IMR-90 (cell line): ENCODE data around the gene SASH3. TPM values are rescaled to one million over a fixed set of nuclear protein-coding genes. Genes with fewer than 3 reads are reported as not detected.

Experiments
- ATAC-seq: fragments of 200-7000 bp; cut with Tn5 transposase; 2 replicates; pipeline ENCODE4 v1.9.1; 2020; ENCODE audit warnings: low read depth, mild to moderate bottlenecking, moderate library complexity
- BruUV-seq: library from RNA; stranded (reverse); fragments of 400-500 nt; replicated peaks from 2 replicates; lab custom pipeline; 2021; lab: Mats Ljungman, UMichigan
- CTCF ChIA-PET: fragments of 300-600 bp; formaldehyde crosslinking; extraction: SDS; loops from one replicate; lab custom pipeline; 2021; ENCODE audit warnings: antibody characterized with exemption; lab: Yijun Ruan, JAX
- POLR2A ChIA-PET: fragments of 300-600 bp; sonication (Branson Sonifier 250); formaldehyde crosslinking; loops from one replicate; lab custom pipeline; 2022; ENCODE audit warnings: antibody characterized with exemption; ENCODE audit not compliant: unreplicated experiment; lab: Charles Lee
- DNase-seq: peaks from one replicate; pipeline ENCODE4 v3.0.0; 2013
- H2AFZ ChIP-seq: replicated peaks from 2 replicates; pipeline ENCODE3; 2013; ENCODE audit warnings: low read length, mild to moderate bottlenecking; ENCODE audit not compliant: poor library complexity
- H2AK5ac ChIP-seq: 2 replicates; pipeline ENCODE4 v1.6.1; 2013; ENCODE audit warnings: low read depth, low read length, inconsistent platforms
- H2AK9ac ChIP-seq: replicated peaks from 2 replicates; pipeline ENCODE3; 2013; ENCODE audit warnings: mild to moderate bottlenecking, low read depth, low read length, moderate library complexity; ENCODE audit not compliant: poor library complexity
- H2BK120ac ChIP-seq: 2 replicates; pipeline ENCODE4 v1.6.1; 2013; ENCODE audit warnings: low read depth, low read length, inconsistent platforms
- H2BK15ac ChIP-seq: 3 replicates; pipeline ENCODE4 v1.6.1; 2013; ENCODE audit warnings: low read depth, low read length, inconsistent platforms
- H2BK20ac ChIP-seq: 2 replicates; pipeline ENCODE4 v1.6.1; 2013; ENCODE audit warnings: low read depth, mild to moderate bottlenecking, inconsistent platforms, low read length, moderate library complexity
- H2BK5ac ChIP-seq: 2 replicates; pipeline ENCODE4 v1.6.1; 2013; ENCODE audit warnings: mild to moderate bottlenecking, low read depth, low read length, inconsistent platforms; ENCODE audit not compliant: poor library complexity, severe bottlenecking
- H3K14ac ChIP-seq: replicated peaks from 2 replicates; pipeline ENCODE4 v1.6.1; 2013; ENCODE audit warnings: low read depth, low read length, inconsistent platforms
- H3K18ac ChIP-seq: 2 replicates; pipeline ENCODE4 v1.6.1; 2013; ENCODE audit warnings: low read depth, low read length, control low read depth
- H3K23ac ChIP-seq: 2 replicates; pipeline ENCODE4 v1.6.1; 2013; ENCODE audit warnings: low read depth, low read length, inconsistent platforms
- H3K27ac ChIP-seq: 2 replicates; pipeline ENCODE4 v1.5.1; 2013; ENCODE audit warnings: mild to moderate bottlenecking, control low read depth, low read length; ENCODE audit not compliant: insufficient read depth
- H3K27me3 ChIP-seq: 2 replicates; pipeline ENCODE4 v1.6.1; 2013; ENCODE audit warnings: low read length; ENCODE audit not compliant: control insufficient read depth, insufficient read depth
- H3K36me3 ChIP-seq: 2 replicates; pipeline ENCODE4 v1.6.1; 2013; ENCODE audit warnings: low read length, mixed read lengths; ENCODE audit not compliant: control insufficient read depth, insufficient read depth
- H3K4ac ChIP-seq: 2 replicates; pipeline ENCODE4 v1.6.1; 2013; ENCODE audit warnings: low read depth, low read length, inconsistent platforms
- H3K4me1 ChIP-seq: 2 replicates; pipeline ENCODE4 v1.6.1; 2013; ENCODE audit warnings: low read length, mixed read lengths; ENCODE audit not compliant: control insufficient read depth, insufficient read depth
- H3K4me2 ChIP-seq: 2 replicates; pipeline ENCODE4 v1.6.1; 2013; ENCODE audit warnings: low read depth, mild to moderate bottlenecking, control low read depth, low read length, moderate library complexity
- H3K4me3 ChIP-seq: 2 replicates; pipeline ENCODE4 v1.5.1; 2013; ENCODE audit warnings: low read depth, mild to moderate bottlenecking, control low read depth, low read length, moderate library complexity; ENCODE audit not compliant: insufficient read depth
- H3K56ac ChIP-seq: 2 replicates; pipeline ENCODE4 v1.6.1; 2013; ENCODE audit warnings: low read length, inconsistent platforms; ENCODE audit not compliant: insufficient read depth; ENCODE audit errors: extremely low read depth
- H3K79me1 ChIP-seq, 2 experiments: 2 replicates each; pipeline ENCODE4 v1.6.1; 2013; ENCODE audit warnings: low read length in 2 of 2, inconsistent platforms in 1 of 2, low read depth in 1 of 2
- H3K9ac ChIP-seq: 2 replicates; pipeline ENCODE4 v1.6.1; 2013; ENCODE audit warnings: low read depth, low read length, control low read depth
- H3K9me1 ChIP-seq: 2 replicates; pipeline ENCODE4 v1.6.1; 2013; ENCODE audit warnings: low read length, inconsistent platforms; ENCODE audit not compliant: insufficient read depth
- H3K9me3 ChIP-seq: 2 replicates; pipeline ENCODE4 v1.6.1; 2013; ENCODE audit warnings: low read length; ENCODE audit not compliant: control insufficient read depth, insufficient read depth
- H4K20me1 ChIP-seq: 2 replicates; pipeline ENCODE4 v1.6.1; 2013; ENCODE audit warnings: low read length, inconsistent platforms; ENCODE audit not compliant: insufficient read depth
- H4K5ac ChIP-seq: 2 replicates; pipeline ENCODE4 v1.6.1; 2013; ENCODE audit warnings: mild to moderate bottlenecking, low read depth, low read length, control low read depth
- H4K8ac ChIP-seq, 2 experiments: 2 replicates each; pipeline ENCODE4 v1.6.1; 2013; ENCODE audit warnings: low read depth in 2 of 2, low read length in 2 of 2, control low read depth in 1 of 2, inconsistent platforms in 1 of 2
- H4K91ac ChIP-seq: 2 replicates; pipeline ENCODE4 v1.6.1; 2013; ENCODE audit warnings: low read depth, low read length, inconsistent platforms; ENCODE audit not compliant: insufficient read depth
- BHLHE40 ChIP-seq: fragments of 150-350 bp; IDR thresholded peaks from 2 replicates; pipeline ENCODE4 v1.6.1; 2016; ENCODE audit warnings: mild to moderate bottlenecking, low read depth, low read length
- CEBPB ChIP-seq: IDR thresholded peaks from 2 replicates; pipeline ENCODE4 v1.6.1; 2012; ENCODE audit warnings: low read depth, low read length, improper control_type of control experiment
- CHD1 ChIP-seq: IDR thresholded peaks from 2 replicates; pipeline ENCODE4 v1.6.1; 2012; ENCODE audit warnings: low read depth, low read length, improper control_type of control experiment
- CTCF ChIP-seq: conservative IDR thresholded peaks from 2 replicates; pipeline ENCODE4 v1.5.1; 2012; ENCODE audit warnings: mild to moderate bottlenecking, low read depth, low read length, improper control_type of control experiment
- ELK1 ChIP-seq: fragments of 150-350 bp; IDR thresholded peaks from 2 replicates; pipeline ENCODE4 v1.6.1; 2016; ENCODE audit warnings: low read depth, mild to moderate bottlenecking, low read length, moderate library complexity, borderline replicate concordance
- FOS ChIP-seq: fragments of 150-350 bp; IDR thresholded peaks from 2 replicates; pipeline ENCODE4 v1.6.1; 2016; ENCODE audit warnings: low read depth, low read length
- MAFK ChIP-seq: IDR thresholded peaks from 2 replicates; pipeline ENCODE4 v1.6.1; 2012; ENCODE audit warnings: low read depth, low read length, improper control_type of control experiment
- MAZ ChIP-seq: IDR thresholded peaks from 2 replicates; pipeline ENCODE4 v1.6.1; 2012; ENCODE audit warnings: low read depth, mild to moderate bottlenecking, low read length, improper control_type of control experiment, moderate library complexity, borderline replicate concordance
- MXI1 ChIP-seq: IDR thresholded peaks from 2 replicates; pipeline ENCODE4 v1.6.1; 2012; ENCODE audit warnings: low read depth, mild to moderate bottlenecking, low read length, moderate library complexity, borderline replicate concordance
- NFE2L2 ChIP-seq: fragments of 150-350 bp; IDR thresholded peaks from 2 replicates; pipeline ENCODE4 v1.6.1; 2016; ENCODE audit warnings: low read depth, mild to moderate bottlenecking, low read length
- POLR2A ChIP-seq: IDR thresholded peaks from 2 replicates; pipeline ENCODE4 v1.6.1; 2012; ENCODE audit warnings: mild to moderate bottlenecking, low read depth, low read length
- RAD21 ChIP-seq: IDR thresholded peaks from 2 replicates; pipeline ENCODE4 v1.6.1; 2012; ENCODE audit warnings: low read length, improper control_type of control experiment
- RCOR1 ChIP-seq: IDR thresholded peaks from 2 replicates; pipeline ENCODE4 v1.6.1; 2012; ENCODE audit warnings: mild to moderate bottlenecking, low read length, improper control_type of control experiment; ENCODE audit not compliant: insufficient replicate concordance
- RFX5 ChIP-seq: IDR thresholded peaks from 2 replicates; pipeline ENCODE4 v1.8.0; 2012; ENCODE audit warnings: low read depth, mild to moderate bottlenecking, low read length, moderate library complexity
- SMC3 ChIP-seq: fragments of 150-350 bp; IDR thresholded peaks from 2 replicates; pipeline ENCODE4 v1.6.1; 2016; ENCODE audit warnings: low read depth, mild to moderate bottlenecking, antibody characterized with exemption, low read length, moderate library complexity
- USF2 ChIP-seq: fragments of 150-350 bp; IDR thresholded peaks from 2 replicates; pipeline ENCODE4 v1.6.1; 2017; ENCODE audit warnings: mild to moderate bottlenecking, antibody characterized with exemption, low read length, low read depth
- WGBS, 2 experiments: methylation state at CpG; one replicate each; pipeline versions ENCODE4 v1.1.5 to v1.1.7; 2013; ENCODE audit warnings: missing lambda C conversion rate in 2 of 2; ENCODE audit not compliant: insufficient read length in 1 of 2; ENCODE audit errors: extremely low coverage in 2 of 2; 5-methylcytosine and 5-hydroxymethylcytosine counted together
- dilution Hi-C: fragments of 300-500 bp; cut with HindIII; formaldehyde crosslinking; loops from one replicate; pipeline ENCODE4 v1.14.3; 2018; ENCODE audit warnings: low sequenced_read_pairs; ENCODE audit not compliant: unreplicated experiment
- in situ Hi-C: fragments of 300-500 bp; cut with MboI; formaldehyde crosslinking; loops from 3 replicates; pipeline ENCODE4 v1.14.3; 2019; ENCODE audit warnings: low sequenced_read_pairs, inconsistent platforms, mixed read lengths
- intact Hi-C: fragments of 100-400 bp; cut with micrococcal nuclease; formaldehyde crosslinking; loops from 2 replicates; pipeline ENCODE4 v1.10.0; 2022
- polyA plus RNA-seq, 3 experiments: library from polyadenylated mRNA; depleted of rRNA; stranded (reverse); fragments of >200 nt; gene quantifications; 2 replicates each; pipeline ENCODE4 v1.2.3, GENCODE V29; 2012; ENCODE audit warnings: low replicate concordance in 1 of 3
- total RNA-seq: library from RNA; depleted of rRNA; stranded (reverse); fragments of >200 nt; gene quantifications from 2 replicates; pipeline ENCODE4 v1.2.3, GENCODE V29; 2012

The SASH3 gene
- total and polyA plus RNA-seq, 2 of the 4 experiments (the other 2 are of a cell fraction), result not detected

GRCh38 chrX:129836827-129837226, 57.1 kb downstream of the SASH3 start:
- Histone ChIP-seq H3K4ac (no peak overlapping the region), H3K27me3 (no peaks in the 10 kb centered on the region), H3K23ac (no peak overlapping the region), H3K18ac (no peak overlapping the region), H2BK5ac (no peak overlapping the region), H2BK120ac (no peak overlapping the region), H3K9me3 (no peaks in the 10 kb centered on the region), H2BK15ac (no peak overlapping the region), H3K4me2 (no peak overlapping the region), H4K91ac (no peak overlapping the region), H4K5ac (no peak overlapping the region), H3K14ac (no peak overlapping the region), H3K56ac (no peak overlapping the region), H3K9ac (no peak overlapping the region), H2AK9ac (no peak overlapping the region), H3K27ac (no peak overlapping the region), H2AK5ac (no peak overlapping the region), H3K4me1 (peaks cover 4% of the 10 kb centered on the region), H2AFZ (no peak overlapping the region), H4K8ac (no peak overlapping the region), H2BK20ac (no peak overlapping the region), H4K20me1 (peaks cover 11% of the 10 kb centered on the region), H3K4me3 (no peak overlapping the region), H3K36me3 (peaks cover 6% of the 10 kb centered on the region), H3K79me1 (peaks cover 9 to 29% of the 10 kb centered on the region in 2 experiments), H3K9me1 (no peaks in the 10 kb centered on the region; the same call in 1 of the 2 replicates)
- dilution Hi-C loops, result no loop called here
- no TSS peak for BruUV-seq
- 100% methylated on average over 1 of the region's 3 CpGs; no CpG with 5 or more reads in 1 of the 2 experiments for WGBS, 2 experiments
- DNase-seq (no peak), ATAC-seq (no peak)
- POLR2A ChIA-PET, result no interaction called here
- TF ChIP-seq MAFK, result no peak
- TF ChIP-seq MAZ, result no peak
- no peak for TF ChIP-seq CEBPB
- TF ChIP-seq CTCF, result no peak
- TF ChIP-seq SMC3, result no peak
- TF ChIP-seq CHD1, result no peak
- TF ChIP-seq USF2, result no peak
- TF ChIP-seq ELK1, result no peak
- TF ChIP-seq RAD21, result no peak
- no peak for TF ChIP-seq FOS
- no peak for TF ChIP-seq RFX5
- TF ChIP-seq MXI1, result no peak
- TF ChIP-seq BHLHE40, result no peak
- TF ChIP-seq NFE2L2, result no peak
- no peak for TF ChIP-seq POLR2A
- no peak for TF ChIP-seq RCOR1
- CTCF ChIA-PET, result no interaction called here
- in situ Hi-C loops, result no loop called here
- intact Hi-C loops, result no loop called here
